ENCODE data around the gene RASL10A.

Gene RASL10A

DNA sequence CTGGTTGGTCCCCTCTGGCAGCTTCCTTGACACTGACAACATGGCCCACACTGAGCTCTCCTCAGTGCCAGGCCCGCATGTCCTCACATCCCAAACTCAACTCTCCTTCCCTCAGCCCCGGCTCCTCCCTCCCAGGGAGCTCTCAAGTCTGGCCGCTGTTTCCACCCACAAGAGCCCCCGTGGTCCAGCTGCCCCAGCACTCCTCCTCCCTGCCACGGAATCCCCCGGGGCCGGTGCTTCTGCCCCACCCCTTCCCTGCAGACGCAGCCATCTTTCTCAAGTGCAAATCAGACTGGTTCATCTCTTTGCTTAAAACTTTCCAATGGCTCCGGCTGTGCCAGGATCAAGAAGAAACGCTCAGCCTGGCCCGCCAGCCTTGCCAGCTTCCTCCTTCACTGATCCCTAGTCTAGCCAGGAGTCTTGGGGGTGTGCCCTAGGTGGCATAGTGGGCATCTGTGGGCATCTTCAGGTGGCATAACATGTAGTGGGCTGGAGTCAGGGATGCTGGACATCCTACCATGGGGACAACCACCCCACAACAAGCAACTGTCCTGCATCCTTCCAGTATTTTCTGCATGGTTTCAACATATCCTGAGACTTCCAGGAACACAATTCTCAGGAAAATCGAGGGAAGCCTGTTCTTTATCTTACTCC is 22.3 kb upstream of the RASL10A start:
- no peak for DNase-seq

DNA sequence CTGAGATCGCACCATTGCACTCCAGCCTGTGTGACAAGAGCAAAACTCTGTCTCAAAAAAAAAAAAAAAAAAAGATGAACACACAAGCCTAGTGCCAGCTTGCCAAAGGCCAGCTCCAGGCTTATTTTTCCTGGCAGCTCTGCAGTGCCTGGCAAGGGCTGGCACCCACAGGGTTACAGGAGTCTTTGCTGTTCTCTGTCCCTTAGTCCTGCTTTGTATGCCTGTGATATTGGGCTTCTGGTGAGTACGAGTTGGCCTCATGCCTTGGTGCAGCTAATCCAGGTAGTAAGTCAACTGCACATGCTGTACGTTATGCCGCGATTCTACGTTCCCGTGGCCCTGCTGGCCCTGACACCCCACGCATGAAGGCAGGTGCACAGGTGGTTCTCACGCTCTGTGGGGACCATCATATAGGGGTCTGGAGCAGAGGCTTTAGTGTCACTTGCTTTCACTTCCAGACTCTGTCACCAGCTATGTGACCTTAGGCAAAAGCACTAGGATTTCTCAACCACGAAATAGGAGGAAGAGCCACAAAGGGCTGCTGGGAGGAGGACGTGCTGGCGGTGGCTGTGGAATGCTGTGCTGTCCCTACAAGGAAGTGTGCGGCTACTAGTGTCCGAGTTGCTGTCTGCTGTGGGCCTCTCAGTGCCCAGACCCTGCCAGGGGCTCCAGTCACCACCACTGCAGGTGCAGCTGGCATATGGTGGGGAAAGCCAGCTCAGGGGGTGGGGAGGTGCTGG is 21.4 kb upstream of the RASL10A start:
- DNase-seq: no peak

DNA sequence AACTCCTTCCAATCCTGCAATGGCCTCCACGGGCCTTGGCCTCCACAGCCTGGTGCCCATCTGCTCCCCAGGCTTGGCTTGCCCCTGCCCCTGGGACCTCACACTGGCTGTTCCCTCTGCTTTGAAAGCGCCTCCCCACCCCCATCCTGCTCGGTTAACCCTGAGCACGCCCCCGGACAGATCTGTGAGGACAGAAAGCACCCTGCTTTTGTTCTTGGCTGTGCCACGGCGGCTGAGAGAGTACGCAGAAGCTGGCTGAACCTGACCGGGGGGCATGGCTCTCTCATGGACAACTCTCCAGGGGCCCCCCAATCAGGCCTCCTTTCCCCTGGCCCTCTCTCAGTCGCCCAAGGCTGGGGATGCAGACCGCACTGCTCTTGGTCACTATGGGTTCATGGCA is 20.2 kb upstream of the RASL10A start:
- no peak for DNase-seq

DNA sequence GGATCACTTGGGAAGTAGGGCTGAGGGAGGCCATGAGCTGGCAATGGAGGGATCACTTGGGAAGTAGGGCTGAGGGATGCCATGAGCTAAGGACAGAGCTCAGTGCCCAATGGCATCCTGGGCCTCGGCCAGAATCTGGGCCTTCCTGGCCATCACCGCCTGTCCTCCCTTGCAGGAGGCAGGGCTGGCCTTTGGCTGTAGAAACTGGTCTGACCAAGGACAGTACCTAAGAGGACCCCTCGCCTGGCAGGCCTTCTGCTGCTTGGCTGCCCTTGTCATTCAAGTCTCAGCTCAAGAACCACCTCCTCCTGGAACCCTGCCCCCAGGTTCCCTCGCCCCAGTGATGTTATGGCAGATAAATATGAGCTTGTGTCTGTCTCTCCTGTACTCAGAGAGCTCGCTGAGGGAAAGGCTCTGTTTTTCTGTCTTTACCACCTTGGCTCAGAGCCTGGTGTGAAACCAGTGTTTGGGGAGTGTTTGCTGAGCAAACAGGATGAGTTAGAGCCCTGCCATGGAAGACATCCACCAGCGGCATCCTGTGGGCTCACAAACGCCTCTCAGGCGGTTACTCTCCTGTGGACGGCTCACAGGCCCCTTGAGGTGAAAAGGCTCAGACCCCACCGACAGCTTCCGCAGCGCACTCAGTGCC is 19.3 kb upstream of the RASL10A start:
- no peak for DNase-seq

DNA sequence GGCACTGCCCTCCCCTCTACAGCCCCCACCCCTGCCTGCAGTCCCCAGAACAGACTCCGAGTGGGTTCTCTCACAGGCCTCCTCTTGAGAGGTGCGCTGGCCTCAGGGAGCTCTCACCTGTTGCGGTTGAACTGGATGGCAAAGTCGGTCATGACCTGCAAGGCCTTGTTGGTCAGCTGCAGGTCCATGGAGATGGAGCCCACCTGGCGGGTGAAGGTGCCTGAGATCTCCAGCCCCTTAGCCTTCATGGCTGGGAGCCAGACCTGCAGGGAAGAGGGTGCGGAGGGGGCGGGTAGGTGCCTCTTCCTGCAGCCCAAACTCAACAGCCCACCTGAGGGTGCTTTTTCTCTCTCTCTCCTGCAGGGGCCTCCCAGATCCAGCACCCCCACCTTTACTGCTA is 18.7 kb upstream of the RASL10A start:
- DNase-seq: no peak

DNA sequence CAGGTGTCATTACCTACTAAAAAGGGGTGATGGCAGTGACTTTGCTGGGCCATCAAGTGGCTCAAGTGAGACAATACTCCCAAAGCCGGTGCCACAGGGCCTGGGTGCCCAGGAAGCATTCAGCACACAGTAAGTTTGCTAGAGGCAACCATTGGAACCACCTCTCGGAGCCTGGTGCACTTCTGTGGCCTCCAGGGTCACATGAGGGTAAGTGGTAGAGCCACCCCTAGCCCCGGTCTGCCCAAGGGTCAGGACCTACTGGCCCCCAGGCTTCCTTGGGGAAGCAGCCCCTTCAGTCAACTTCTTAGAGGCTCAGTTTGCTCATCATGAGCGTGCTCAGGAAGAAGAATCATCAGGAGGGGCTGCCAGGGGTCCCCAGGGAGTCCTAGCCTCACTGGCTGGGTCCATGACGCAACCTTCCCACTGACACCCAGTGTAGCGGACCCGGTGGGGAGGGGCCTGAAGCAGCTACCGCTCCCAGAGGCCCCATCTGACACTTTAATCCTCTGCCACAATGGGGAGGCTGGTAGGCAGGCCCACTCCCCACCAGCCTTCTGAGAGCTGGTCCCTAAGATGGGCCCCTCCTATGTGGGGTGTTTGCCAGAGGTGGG is 17.5 kb upstream of the RASL10A start:
- DNase-seq: no peak

- DNase-seq: no peak
Observed at GRCh38 chr22:29331658-29332300, 16.3 kb upstream of the RASL10A start.

GRCh38 chr22:29331213-29331612 is 15.7 kb upstream of the RASL10A start:
- DNase-seq: no peak

GRCh38 chr22:29330753-29331152 is 15.3 kb upstream of the RASL10A start:
- no peak for DNase-seq

- DNase-seq: no peak
Observed at GRCh38 chr22:29330291-29330690, 14.8 kb upstream of the RASL10A start.

- no peak for DNase-seq
Observed at GRCh38 chr22:29329581-29329980, 14.1 kb upstream of the RASL10A start.

DNA sequence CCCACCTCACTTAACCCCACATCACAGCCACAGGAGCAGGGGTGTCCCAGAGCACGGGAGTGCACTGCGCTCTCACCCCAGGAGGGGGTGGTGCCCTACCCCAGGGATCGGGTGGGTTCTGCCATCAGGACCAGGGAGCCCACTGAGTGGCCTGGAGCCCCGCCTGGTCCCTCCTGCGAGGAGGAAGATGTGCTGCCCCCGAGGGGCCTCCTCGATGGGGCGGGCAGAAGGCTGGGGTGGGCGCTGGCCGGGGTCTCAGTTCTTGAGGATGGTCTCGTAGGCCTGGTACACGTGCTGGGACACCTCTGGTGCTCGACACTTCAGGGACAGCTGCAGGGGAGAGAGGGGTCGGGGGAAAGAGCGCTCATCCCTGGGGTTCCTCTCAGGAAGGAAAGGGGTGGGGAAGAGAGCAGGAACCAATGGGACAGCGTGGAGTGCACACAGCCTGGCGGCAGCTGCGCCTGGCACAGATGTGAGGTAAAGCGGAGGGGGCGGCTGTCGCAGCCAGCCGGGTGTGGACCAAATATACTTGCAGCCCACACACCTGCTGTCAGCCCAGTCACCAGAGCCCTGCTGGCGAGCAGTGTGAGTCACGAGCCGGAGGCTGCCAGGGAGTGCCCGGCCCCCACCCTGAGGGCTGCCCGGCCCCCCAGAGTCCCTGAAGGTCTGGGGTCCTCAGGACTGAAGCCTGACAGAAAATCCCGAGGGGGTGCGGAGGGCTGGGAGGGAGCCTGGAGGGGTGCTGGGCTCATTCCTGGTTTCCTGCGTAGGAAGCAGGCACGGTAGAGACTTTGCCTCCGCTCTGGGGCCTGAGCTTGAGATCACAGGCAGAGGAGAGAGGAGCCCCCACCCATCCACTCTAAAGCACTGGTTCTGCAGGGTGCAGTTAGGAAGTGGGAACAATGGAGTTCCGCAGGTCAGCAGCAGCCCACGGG is 13.3 kb upstream of the RASL10A start:
- DNase-seq: no peak

GRCh38 chr22:29328055-29328454 is 12.6 kb upstream of the RASL10A start:
- no peak for DNase-seq

DNA sequence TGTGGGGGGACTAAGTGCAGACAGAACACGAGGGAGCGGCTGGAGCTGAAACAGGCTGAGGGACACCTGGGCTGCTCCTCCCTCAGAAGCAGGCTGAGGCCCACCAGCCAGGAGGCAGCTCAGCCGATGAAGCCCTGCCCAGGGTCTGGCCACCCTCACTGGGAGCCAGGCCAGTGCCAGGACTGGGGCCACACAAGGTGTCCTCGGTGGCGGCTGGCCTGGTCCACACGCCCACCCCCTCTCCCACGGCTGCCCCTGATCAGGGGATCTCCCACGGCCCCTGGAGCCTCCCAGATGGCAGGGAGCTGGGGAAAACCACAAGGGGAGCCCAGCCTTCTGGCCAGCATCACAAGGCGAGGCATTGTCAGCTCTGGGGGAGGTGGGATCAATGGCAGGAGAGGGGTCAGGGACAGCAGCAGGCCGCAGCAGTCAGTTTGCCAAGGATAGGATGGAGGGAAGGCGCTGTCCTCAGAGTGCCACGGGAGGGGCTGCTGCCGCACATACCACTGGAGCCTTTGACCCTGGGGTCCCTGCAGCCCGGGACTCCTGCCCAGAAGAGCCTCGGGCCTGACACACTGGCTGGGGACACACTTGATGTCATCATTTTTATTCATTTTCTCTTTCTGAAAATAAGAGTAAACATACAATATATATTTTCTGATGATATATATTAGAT is 11.7 kb upstream of the RASL10A start:
- no peak for DNase-seq

DNA sequence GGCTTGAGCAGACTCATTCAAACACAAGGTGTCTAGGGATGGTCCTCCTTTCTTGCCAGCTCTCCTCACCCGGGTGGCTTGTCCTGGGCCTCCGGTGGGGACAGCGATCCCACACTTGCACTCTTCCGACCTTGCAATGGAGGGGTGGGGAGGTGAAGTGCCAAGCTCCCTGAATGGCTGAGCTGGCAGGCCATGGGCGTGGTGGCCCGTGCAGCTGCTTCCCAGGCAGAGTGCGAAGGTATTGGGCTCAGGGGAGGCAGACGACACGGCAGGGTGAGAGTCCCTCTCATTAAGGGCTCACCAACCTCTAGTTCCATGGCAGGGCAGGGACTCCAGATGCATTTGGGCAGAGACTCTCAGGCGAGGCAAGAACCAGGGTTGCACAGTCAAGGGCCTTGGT is 11.0 kb upstream of the RASL10A start:
- no peak for DNase-seq

DNA sequence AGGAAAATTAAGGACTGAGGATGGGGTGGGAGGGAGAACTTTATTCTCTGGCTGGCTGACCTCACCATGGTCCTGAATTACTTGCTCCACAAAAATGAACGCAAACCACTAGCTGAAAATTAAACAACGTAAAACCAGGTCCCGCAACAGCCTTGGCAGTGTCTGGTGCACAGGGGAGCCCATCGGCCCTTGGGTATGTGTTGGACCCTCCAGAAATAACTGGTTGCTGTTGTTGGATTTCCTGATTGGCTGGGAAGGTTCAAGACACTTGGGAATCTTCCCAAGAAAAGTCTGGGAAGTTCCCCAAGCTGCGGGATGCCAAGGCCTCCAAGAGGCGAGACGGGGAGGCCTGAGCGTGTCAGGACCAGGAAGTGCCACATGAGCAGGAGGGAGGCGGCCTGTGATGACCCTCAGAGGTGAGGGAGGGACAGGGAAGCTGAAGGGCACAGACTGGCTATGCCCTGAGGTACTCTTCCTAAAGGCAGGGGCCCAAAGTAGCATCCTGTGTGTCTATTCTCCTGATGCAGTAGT is 10.4 kb upstream of the RASL10A start:
- no peak for DNase-seq

DNA sequence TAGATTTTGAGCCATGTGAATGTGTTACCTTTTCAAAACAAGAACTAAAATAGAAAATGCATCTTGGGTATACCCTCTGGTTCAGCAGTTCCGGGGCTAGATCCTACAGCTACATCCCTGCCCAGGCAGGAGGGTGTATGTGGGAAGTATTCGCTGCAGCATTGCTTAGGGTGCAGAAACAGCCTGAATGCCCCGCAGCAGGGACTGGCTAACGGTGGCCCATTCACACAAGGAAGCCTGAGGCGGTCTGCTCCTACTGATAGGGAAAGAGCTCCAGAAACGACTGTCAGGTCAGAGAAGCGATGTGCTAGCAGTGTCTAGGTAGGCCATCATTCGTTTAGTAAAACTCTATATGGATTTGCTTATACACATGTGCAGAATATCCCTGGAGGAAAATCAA is 9.9 kb upstream of the RASL10A start:
- no peak for DNase-seq

GRCh38 chr22:29323641-29324040 is 8.1 kb upstream of the RASL10A start:
- DNase-seq: no peak

- no peak for DNase-seq
Observed at GRCh38 chr22:29320546-29320945, 5.0 kb upstream of the RASL10A start.

DNA sequence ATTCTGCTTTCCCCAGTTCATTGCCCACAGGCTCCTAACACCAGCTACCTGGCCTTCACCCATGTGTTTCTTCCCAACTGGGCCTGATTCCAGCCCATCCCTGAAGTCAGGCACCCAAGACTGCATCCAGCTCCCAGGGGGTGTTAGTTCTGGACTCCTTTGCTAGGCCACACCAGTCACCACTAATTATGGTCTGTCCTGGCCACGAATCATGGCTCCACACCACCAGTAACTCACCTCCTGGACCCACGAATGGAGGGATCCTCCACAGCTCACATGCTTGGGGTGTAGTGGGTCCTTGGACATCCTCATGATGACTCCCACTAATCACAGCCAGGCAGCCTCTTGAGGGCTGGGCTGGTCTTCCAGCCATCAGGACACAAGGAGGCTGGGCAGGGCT is 3.6 kb upstream of the RASL10A start:
- no peak for DNase-seq

GRCh38 chr22:29317827-29318454 is 2.4 kb upstream of the RASL10A start:
- no peak for DNase-seq
